A549 (cell line): ENCODE data around the gene LEFTY1.

Experiments
- ESRRA ChIP-seq: fragments of 150-350 bp; IDR thresholded peaks from 2 replicates; pipeline ENCODE4 v1.6.1; 2014; ENCODE audit warnings: mild to moderate bottlenecking, low read length, borderline replicate concordance
- MYC ChIP-seq: IDR thresholded peaks from 2 replicates; pipeline ENCODE4 v1.6.1; 2012; ENCODE audit warnings: mild to moderate bottlenecking, inconsistent platforms, low read length, improper control_type of control experiment, borderline replicate concordance
- NPAS2 ChIP-seq: fragments of 250-450 bp; sonication (Bioruptor Pico); IDR thresholded peaks from 2 replicates; pipeline ENCODE4 v1.8.0; 2022; ENCODE audit warnings: mild to moderate bottlenecking, moderate library complexity, borderline replicate concordance
- POLR2A ChIP-seq: IDR thresholded peaks from 2 replicates; pipeline ENCODE4 v1.6.1; 2012; ENCODE audit warnings: mild to moderate bottlenecking, low read length
- RCOR1 ChIP-seq: fragments of 150-350 bp; IDR thresholded peaks from 2 replicates; pipeline ENCODE4 v1.6.1; 2014; ENCODE audit warnings: antibody characterized with exemption, low read length, low read depth
- SMC3 ChIP-seq: fragments of >200 bp; sonication (Bioruptor Twin); formaldehyde crosslinking; IDR thresholded peaks from 3 replicates; pipeline ENCODE4 v1.6.1; 2018; ENCODE audit warnings: inconsistent platforms
- ZFP36 ChIP-seq: fragments of 450-650 bp; IDR thresholded peaks from 2 replicates; pipeline ENCODE4 v1.6.1; 2014; ENCODE audit warnings: borderline replicate concordance; ENCODE audit not compliant: partially characterized antibody
- ZSCAN20 ChIP-seq: fragments of 250-450 bp; sonication (Bioruptor Pico); IDR thresholded peaks from 2 replicates; pipeline ENCODE4 v1.8.0; 2022; ENCODE audit warnings: mild to moderate bottlenecking, moderate library complexity
- TF ChIP-seq, protein P1 (sequence below): fragments of >200 bp; sonication (Bioruptor Twin); formaldehyde crosslinking; IDR thresholded peaks from 3 replicates; pipeline ENCODE4 v1.5.1; 2016
- TF ChIP-seq, protein P2 (sequence below): IDR thresholded peaks from 2 replicates; pipeline ENCODE4 v1.6.1; 2012
- TF ChIP-seq, protein P3 (sequence below): fragments of 200-600 bp; sonication (generic); IDR thresholded peaks from 2 replicates; pipeline ENCODE4 v1.6.1; 2016; ENCODE audit warnings: antibody characterized with exemption, mild to moderate bottlenecking, moderate library complexity
- TF ChIP-seq, protein P4 (sequence below): fragments of 450-650 bp; IDR thresholded peaks from 2 replicates; pipeline ENCODE4 v1.6.1; 2014; ENCODE audit warnings: antibody characterized with exemption
- TF ChIP-seq, protein P5 (sequence below): fragments of 150-350 bp; IDR thresholded peaks from 2 replicates; pipeline ENCODE4 v1.6.1; 2014; ENCODE audit warnings: low read depth, mild to moderate bottlenecking, low read length

DNA sequence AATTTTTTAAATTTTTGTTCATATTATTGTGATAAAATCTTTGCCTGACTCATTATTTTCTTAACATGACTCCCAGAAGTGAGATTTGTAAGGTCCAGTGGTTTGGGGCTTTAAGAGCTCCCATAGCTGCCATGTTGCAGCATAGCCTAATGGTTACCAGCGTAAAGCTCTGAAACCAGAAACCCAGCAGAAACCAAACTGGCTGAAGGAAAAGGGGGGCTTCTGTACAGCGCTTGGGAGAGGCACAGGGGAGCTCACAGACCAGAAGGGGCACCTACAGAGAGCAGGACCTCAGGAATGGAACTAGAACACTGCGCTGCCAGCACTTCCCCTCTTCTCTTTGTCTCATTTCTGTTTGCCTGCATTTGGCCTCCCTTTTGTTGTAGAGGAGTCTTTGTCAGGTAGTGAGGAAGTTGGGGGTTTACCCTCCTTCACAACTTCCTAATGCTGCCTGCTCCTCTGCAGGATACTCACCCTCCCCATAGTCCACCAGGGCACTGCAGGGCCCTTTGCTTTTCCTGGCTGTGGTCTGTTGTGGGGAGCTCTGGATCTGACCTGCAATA lies 37.7 kb upstream of the LEFTY1 start:
- TF ChIP-seq POLR2A (no peak), ZSCAN20 (CRISPR knock-in tag) (no peak), SMC3 (no peak), RCOR1 (no peak), MYC (no peak), ESRRA (no peak), ZFP36 (no peak), NPAS2 (CRISPR knock-in tag) (no peak)
- TF ChIP-seq, protein P1, sequence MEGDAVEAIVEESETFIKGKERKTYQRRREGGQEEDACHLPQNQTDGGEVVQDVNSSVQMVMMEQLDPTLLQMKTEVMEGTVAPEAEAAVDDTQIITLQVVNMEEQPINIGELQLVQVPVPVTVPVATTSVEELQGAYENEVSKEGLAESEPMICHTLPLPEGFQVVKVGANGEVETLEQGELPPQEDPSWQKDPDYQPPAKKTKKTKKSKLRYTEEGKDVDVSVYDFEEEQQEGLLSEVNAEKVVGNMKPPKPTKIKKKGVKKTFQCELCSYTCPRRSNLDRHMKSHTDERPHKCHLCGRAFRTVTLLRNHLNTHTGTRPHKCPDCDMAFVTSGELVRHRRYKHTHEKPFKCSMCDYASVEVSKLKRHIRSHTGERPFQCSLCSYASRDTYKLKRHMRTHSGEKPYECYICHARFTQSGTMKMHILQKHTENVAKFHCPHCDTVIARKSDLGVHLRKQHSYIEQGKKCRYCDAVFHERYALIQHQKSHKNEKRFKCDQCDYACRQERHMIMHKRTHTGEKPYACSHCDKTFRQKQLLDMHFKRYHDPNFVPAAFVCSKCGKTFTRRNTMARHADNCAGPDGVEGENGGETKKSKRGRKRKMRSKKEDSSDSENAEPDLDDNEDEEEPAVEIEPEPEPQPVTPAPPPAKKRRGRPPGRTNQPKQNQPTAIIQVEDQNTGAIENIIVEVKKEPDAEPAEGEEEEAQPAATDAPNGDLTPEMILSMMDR: no peak
- TF ChIP-seq, protein P2, sequence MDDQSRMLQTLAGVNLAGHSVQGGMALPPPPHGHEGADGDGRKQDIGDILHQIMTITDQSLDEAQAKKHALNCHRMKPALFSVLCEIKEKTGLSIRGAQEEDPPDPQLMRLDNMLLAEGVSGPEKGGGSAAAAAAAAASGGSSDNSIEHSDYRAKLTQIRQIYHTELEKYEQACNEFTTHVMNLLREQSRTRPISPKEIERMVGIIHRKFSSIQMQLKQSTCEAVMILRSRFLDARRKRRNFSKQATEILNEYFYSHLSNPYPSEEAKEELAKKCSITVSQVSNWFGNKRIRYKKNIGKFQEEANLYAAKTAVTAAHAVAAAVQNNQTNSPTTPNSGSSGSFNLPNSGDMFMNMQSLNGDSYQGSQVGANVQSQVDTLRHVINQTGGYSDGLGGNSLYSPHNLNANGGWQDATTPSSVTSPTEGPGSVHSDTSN: no peak
- TF ChIP-seq, protein P3, sequence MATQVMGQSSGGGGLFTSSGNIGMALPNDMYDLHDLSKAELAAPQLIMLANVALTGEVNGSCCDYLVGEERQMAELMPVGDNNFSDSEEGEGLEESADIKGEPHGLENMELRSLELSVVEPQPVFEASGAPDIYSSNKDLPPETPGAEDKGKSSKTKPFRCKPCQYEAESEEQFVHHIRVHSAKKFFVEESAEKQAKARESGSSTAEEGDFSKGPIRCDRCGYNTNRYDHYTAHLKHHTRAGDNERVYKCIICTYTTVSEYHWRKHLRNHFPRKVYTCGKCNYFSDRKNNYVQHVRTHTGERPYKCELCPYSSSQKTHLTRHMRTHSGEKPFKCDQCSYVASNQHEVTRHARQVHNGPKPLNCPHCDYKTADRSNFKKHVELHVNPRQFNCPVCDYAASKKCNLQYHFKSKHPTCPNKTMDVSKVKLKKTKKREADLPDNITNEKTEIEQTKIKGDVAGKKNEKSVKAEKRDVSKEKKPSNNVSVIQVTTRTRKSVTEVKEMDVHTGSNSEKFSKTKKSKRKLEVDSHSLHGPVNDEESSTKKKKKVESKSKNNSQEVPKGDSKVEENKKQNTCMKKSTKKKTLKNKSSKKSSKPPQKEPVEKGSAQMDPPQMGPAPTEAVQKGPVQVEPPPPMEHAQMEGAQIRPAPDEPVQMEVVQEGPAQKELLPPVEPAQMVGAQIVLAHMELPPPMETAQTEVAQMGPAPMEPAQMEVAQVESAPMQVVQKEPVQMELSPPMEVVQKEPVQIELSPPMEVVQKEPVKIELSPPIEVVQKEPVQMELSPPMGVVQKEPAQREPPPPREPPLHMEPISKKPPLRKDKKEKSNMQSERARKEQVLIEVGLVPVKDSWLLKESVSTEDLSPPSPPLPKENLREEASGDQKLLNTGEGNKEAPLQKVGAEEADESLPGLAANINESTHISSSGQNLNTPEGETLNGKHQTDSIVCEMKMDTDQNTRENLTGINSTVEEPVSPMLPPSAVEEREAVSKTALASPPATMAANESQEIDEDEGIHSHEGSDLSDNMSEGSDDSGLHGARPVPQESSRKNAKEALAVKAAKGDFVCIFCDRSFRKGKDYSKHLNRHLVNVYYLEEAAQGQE: no peak
- TF ChIP-seq, protein P4, sequence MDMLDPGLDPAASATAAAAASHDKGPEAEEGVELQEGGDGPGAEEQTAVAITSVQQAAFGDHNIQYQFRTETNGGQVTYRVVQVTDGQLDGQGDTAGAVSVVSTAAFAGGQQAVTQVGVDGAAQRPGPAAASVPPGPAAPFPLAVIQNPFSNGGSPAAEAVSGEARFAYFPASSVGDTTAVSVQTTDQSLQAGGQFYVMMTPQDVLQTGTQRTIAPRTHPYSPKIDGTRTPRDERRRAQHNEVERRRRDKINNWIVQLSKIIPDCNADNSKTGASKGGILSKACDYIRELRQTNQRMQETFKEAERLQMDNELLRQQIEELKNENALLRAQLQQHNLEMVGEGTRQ: no peak
- TF ChIP-seq, protein P5, sequence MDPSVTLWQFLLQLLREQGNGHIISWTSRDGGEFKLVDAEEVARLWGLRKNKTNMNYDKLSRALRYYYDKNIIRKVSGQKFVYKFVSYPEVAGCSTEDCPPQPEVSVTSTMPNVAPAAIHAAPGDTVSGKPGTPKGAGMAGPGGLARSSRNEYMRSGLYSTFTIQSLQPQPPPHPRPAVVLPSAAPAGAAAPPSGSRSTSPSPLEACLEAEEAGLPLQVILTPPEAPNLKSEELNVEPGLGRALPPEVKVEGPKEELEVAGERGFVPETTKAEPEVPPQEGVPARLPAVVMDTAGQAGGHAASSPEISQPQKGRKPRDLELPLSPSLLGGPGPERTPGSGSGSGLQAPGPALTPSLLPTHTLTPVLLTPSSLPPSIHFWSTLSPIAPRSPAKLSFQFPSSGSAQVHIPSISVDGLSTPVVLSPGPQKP: no peak
